ENCODE data around the gene DISP2.

DISP2 gene

GRCh38 chr15:40409366-40409765, 51.3 kb downstream of the DISP2 start:
- DNase-seq: no peak
- TF ChIP-seq, protein P1, sequence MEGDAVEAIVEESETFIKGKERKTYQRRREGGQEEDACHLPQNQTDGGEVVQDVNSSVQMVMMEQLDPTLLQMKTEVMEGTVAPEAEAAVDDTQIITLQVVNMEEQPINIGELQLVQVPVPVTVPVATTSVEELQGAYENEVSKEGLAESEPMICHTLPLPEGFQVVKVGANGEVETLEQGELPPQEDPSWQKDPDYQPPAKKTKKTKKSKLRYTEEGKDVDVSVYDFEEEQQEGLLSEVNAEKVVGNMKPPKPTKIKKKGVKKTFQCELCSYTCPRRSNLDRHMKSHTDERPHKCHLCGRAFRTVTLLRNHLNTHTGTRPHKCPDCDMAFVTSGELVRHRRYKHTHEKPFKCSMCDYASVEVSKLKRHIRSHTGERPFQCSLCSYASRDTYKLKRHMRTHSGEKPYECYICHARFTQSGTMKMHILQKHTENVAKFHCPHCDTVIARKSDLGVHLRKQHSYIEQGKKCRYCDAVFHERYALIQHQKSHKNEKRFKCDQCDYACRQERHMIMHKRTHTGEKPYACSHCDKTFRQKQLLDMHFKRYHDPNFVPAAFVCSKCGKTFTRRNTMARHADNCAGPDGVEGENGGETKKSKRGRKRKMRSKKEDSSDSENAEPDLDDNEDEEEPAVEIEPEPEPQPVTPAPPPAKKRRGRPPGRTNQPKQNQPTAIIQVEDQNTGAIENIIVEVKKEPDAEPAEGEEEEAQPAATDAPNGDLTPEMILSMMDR (IDR thresholded peaks at IDR 0.05): no peak
- Mint-ChIP-seq H3K36me3 (ENCODE audit: low read depth) (peaks cover 48% of the 10 kb centered on the region), H3K4me3 (no peak overlapping the region), H3K27me3 (ENCODE audit: low read depth, poor library complexity) (no peaks in the 10 kb centered on the region), H3K4me1 (peaks cover 34% of the 10 kb centered on the region), H3K27ac (no peak overlapping the region), H3K9me3 (no peaks in the 10 kb centered on the region)

DNA sequence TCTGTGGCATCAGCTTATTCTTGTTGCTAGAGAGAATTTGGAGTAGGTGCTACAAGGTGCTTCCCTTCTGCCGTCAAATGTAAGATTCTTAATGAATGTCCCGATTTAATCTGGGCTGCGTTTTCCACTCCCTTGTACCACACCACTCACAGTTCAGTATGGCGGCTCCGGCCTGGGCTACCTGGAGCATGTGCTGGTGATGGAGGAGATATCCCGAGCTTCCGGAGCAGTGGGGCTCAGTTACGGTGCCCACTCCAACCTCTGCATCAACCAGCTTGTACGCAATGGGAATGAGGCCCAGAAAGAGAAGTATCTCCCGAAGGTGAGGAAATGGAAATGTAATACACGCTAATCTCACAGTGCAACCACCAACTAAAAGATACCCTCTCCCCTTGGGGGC, 52.5 kb downstream of the DISP2 start:
- TF ChIP-seq, protein P1 (IDR thresholded peaks at IDR 0.05): no peak
- Mint-ChIP-seq H3K9me3 (no peaks in the 10 kb centered on the region), H3K36me3 (ENCODE audit: low read depth) (peaks cover 57% of the 10 kb centered on the region), H3K27ac (no peak overlapping the region), H3K27me3 (ENCODE audit: low read depth, poor library complexity) (no peaks in the 10 kb centered on the region), H3K4me3 (no peak overlapping the region), H3K4me1 (peaks cover 25% of the 10 kb centered on the region)
- no peak for DNase-seq

DNA sequence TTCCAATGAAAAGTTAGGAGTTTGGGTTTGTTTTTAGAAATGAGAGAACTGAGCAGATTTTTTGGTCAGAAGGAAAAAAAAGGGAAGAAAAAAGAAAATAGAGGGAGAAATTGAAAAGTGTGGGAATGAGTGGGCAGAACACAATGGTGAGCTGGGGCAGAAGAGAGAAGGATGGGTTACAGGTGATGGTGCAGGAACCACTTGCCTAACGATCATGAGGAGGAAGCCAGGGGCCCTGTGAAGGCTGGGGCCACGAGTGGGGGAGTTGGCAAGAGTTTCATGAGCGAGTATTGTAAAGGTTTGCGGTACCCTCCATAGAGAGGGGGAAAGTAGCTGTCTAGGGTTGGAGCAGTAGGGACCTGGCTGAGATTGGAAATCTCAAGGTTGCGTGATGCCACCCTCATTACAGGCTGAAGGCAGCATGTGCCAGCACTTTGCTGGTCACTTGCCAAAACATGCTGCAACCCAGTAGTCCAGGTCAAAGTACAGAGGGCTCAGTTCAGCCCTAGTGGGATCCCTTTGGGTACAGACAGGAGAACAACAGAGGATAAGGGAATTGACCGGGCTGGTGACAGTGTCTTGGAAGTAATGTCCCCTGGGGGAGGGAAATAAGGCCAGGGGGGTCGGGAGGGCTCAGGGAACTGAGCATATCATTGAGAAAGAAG, 54.2 kb downstream of the DISP2 start:
- no peaks in the 10 kb centered on the region for H3K9me3 Mint-ChIP-seq
- no peak for DNase-seq
- no peaks in the 10 kb centered on the region for H3K27me3 Mint-ChIP-seq (ENCODE audit: low read depth, poor library complexity)
- peaks cover 66% of the 10 kb centered on the region for H3K36me3 Mint-ChIP-seq (ENCODE audit: low read depth)
- no peak overlapping the region for H3K4me3 Mint-ChIP-seq
- TF ChIP-seq, protein P1 (IDR thresholded peaks at IDR 0.05): no peak
- peaks cover 10% of the 10 kb centered on the region for H3K4me1 Mint-ChIP-seq
- H3K27ac Mint-ChIP-seq: no peak overlapping the region

- Mint-ChIP-seq H3K9me3 (no peaks in the 10 kb centered on the region), H3K4me1 (peaks cover 2% of the 10 kb centered on the region), H3K27me3 (ENCODE audit: low read depth, poor library complexity) (no peaks in the 10 kb centered on the region), H3K27ac (no peak overlapping the region), H3K36me3 (ENCODE audit: low read depth) (peaks cover 66% of the 10 kb centered on the region), H3K4me3 (no peak overlapping the region)
- TF ChIP-seq, protein P1 (IDR thresholded peaks at IDR 0.05): no peak
- DNase-seq: no peak
Observed at GRCh38 chr15:40413036-40413435, 55.0 kb downstream of the DISP2 start.

DNA sequence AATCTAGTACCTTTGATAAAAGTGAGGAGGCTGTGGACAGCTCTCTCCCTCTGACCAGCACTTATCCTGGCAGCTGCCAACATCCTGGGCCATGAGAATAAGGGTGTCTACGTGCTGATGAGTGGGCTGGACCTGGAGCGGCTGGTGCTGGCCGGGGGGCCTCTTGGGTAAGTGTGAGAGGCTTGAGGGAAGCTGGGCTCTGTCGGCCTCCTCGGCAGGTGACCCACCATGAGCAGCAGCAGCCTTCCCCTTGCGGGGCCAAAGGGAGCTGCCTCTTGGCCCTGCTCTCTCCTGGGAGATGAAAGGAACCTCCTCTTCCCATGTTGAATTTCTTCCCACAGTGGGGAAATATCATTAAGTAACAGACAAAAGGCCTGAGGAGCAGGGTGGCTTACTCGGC, 56.8 kb downstream of the DISP2 start:
- no peak for DNase-seq
- TF ChIP-seq, protein P1 (IDR thresholded peaks at IDR 0.05): no peak
- Mint-ChIP-seq H3K27me3 (ENCODE audit: low read depth, poor library complexity) (no peaks in the 10 kb centered on the region), H3K27ac (no peak overlapping the region), H3K9me3 (no peaks in the 10 kb centered on the region), H3K36me3 (ENCODE audit: low read depth) (peaks cover 65% of the 10 kb centered on the region), H3K4me3 (no peak overlapping the region), H3K4me1 (no peaks in the 10 kb centered on the region)

DNA sequence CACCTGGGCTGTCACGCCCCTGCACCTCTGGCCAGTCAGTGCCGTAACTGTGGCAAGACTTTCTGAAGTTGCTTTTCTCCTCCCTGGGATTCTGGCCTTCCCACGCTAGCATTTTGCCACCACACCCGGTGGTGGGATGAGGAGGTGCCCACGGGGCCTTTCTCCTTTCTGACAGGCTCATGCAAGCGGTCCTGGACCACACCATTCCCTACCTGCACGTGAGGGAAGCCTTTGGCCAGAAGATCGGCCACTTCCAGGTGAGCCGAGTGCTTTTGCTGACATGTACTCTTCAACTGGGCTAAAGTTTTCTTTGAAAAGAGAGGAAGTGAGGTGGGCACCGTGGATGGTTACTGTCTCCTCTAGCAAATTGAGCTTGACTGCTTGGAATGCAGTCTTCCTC, 57.2 kb downstream of the DISP2 start:
- Mint-ChIP-seq H3K4me1 (no peaks in the 10 kb centered on the region), H3K27me3 (ENCODE audit: low read depth, poor library complexity) (no peaks in the 10 kb centered on the region), H3K36me3 (ENCODE audit: low read depth) (peaks cover 61% of the 10 kb centered on the region), H3K4me3 (no peak overlapping the region), H3K27ac (no peak overlapping the region), H3K9me3 (no peaks in the 10 kb centered on the region)
- TF ChIP-seq, protein P1 (IDR thresholded peaks at IDR 0.05): no peak
- no peak for DNase-seq

All from nephron progenitor cell (in vitro differentiated cells).